Immature natural killer cell (primary cell): ENCODE measurements around the gene AMPD2. TPM values are rescaled to one million over a fixed set of nuclear protein-coding genes. Genes with fewer than 3 reads are reported as not detected.

Source experiments
- DNase-seq, 3 donors: peaks; one replicate each; pipeline ENCODE4 v3.0.0; 2022; ENCODE audit warnings: mixed read lengths in 1 of 3
- H3K27ac Mint-ChIP-seq, 6 donors: one replicate each; pipeline ENCODE4 v1.8.0; 2020; ENCODE audit warnings: mixed read lengths in 6 of 6, mild to moderate bottlenecking in 5 of 6, inconsistent platforms in 4 of 6, moderate library complexity in 3 of 6
- H3K27me3 Mint-ChIP-seq, 3 donors: one replicate each; pipeline ENCODE4 v1.8.0; 2020 to 2021; ENCODE audit warnings: low read depth in 3 of 3, mild to moderate bottlenecking in 3 of 3, mixed read lengths in 3 of 3, moderate library complexity in 3 of 3, inconsistent platforms in 1 of 3
- H3K36me3 Mint-ChIP-seq, 3 donors: one replicate each; pipeline ENCODE4 v1.8.0; 2020; ENCODE audit warnings: mixed read lengths in 3 of 3, inconsistent platforms in 2 of 3, mild to moderate bottlenecking in 2 of 3
- H3K4me1 Mint-ChIP-seq, 2 donors: one replicate each; pipeline ENCODE4 v1.8.0; 2020; ENCODE audit warnings: inconsistent platforms in 2 of 2, mild to moderate bottlenecking in 2 of 2, mixed read lengths in 2 of 2, moderate library complexity in 1 of 2
- H3K4me3 Mint-ChIP-seq, 5 donors: one replicate each; pipeline ENCODE4 v1.8.0; 2020; ENCODE audit warnings: mild to moderate bottlenecking in 5 of 5, mixed read lengths in 5 of 5, inconsistent platforms in 3 of 5, moderate library complexity in 3 of 5
- H3K9me3 Mint-ChIP-seq, 6 donors: one replicate each; pipeline ENCODE4 v1.8.0; 2020; ENCODE audit warnings: mild to moderate bottlenecking in 6 of 6, mixed read lengths in 6 of 6, inconsistent platforms in 4 of 6, moderate library complexity in 3 of 6
- polyA plus RNA-seq, 3 donors: library from polyadenylated mRNA; unstranded; fragments of 300-500 nt; fragmentation: Illumina TruSeq; gene quantifications; one replicate each; pipeline ENCODE4 v1.2.3, GENCODE V29; 2021

Gene AMPD2
- polyA plus RNA-seq: 10 to 100 TPM; 14.7 to 40.3 (median 28.3) TPM

DNA sequence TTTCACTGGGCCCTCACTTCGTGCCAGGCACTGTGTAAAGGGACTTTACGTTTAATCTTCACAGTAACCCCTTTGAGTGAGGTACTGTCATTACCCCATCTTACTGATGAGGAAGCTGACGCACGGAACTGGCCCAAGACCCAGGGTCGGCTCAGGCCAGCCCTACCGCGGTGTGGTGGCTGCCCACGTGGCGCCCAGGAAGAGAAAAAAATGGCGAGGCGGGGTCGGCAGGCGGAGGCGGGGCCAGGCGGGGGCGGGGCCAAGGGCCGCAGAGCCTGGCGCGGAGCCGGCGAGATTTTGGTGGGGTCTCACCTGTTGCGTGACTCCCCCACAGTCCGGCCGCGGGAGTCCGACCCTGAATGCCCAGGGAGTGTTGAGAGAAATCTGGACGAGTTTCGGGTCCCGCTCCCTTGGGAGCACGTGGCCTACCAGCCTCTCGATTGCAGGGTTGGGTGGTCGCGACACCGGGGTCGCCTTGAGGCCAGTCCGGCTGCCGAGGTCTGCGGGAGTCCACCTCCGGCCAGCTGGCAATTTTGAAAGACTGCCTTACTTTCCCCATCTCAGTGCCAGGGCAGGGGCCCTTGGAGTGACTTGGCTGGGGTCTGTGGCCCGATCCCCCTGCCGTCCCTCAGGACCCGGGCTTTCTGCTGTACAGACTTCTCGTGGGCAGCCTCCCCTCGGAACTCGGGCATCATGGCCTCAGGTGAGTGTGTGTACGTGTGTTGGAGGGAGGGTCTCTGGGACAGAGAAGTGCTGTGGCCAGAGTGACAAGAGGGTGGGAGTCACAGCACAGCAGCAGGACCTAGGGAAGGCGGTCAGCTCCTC is at the start of gene AMPD2, which contains the start of gene GNAT2:
AMPD2 (plus strand) TSS at position 262 of the 825 bp plus-strand sequence. CDS start 1,339 bp downstream, outside the sequence.
GNAT2 (minus strand) TSS at position 41 of the 825 bp plus-strand sequence. CDS start 6,746 bp downstream, outside the sequence.
- Mint-ChIP-seq H3K27ac (peak within 1 kb of the TSS; percentile 92 to 99 (median 96)), H3K9me3 (no peaks in the 10 kb centered on the region), H3K4me3 (peak within 1 kb of the TSS; percentile 92 to 99 (median 95)), H3K4me1 (peaks cover 47 to 48% of the 10 kb centered on the region in 2 donors), H3K36me3 (no peaks in the 10 kb centered on the region), H3K27me3 (peaks cover 17 to 20% (median 19%) of the 10 kb centered on the region in 3 donors)
- DNase-seq: peak; percentile 87 to 88 (median 87)

DNA sequence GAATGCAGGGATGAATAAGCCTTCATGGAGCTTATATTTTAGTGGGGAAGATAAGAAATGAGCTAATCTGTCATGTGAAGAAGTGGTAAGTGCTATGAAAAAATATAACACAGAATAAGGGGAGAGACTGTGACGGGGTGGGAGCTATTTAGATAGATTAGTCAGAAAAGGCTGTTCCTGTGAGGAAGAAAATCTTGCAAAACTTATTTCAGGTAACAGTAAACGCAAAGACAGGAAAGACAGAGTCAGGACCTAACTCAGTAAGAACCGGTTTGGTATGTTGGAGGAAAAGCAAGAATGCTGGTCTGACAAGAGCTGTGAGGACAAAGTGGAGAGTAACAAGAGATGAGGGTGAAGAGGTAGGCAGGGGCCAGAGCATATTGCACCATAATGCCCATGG is 49.2 kb upstream of the AMPD2 start:
- Mint-ChIP-seq H3K9me3 (no peaks in the 10 kb centered on the region), H3K27ac (no peak overlapping the region), H3K4me3 (no peak overlapping the region), H3K36me3 (peaks cover 0 to 5% (median 0%) of the 10 kb centered on the region in 3 donors), H3K4me1 (peaks cover 23 to 27% of the 10 kb centered on the region in 2 donors), H3K27me3 (peaks cover 2 to 4% (median 3%) of the 10 kb centered on the region in 3 donors)
- DNase-seq: no peak

DNA sequence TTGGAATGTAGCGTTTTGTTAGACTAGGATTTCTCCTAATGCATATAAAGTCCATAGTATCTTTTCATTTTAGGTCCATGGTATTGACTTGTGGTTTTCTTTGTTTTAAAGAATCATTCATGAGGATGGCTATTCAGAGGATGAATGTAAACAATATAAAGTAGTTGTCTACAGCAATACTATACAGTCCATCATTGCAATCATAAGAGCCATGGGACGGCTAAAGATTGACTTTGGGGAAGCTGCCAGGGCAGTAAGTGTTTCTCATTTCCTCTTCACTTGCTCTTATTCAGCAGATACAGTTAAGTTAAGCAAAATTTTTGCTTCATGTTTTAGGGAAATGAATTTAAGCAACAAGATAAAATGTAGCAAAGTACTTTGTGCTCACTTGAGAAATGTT is 45.9 kb upstream of the AMPD2 start:
- no peak for DNase-seq

DNA sequence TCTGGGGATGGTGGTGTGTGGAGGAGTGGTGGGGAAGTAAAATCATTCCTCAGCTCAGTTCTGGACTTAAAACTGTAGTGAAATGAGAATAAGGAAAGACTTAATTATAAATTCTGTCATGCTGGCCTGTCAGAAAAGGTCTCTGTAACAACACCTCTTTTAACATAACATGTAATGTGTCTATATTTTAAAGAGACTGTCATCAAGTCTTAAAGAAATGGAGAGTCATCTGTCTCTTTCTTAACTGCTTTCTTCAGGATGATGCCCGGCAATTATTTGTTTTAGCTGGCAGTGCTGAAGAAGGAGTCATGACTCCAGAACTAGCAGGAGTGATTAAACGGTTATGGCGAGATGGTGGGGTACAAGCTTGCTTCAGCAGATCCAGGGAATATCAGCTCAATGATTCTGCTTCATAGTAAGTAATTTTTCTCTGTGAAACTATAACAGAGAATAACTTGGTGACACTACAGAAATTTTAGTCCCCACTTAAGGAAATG is 40.6 kb upstream of the AMPD2 start:
- H3K4me3 Mint-ChIP-seq: no peak overlapping the region
- H3K27me3 Mint-ChIP-seq: peaks cover 0 to 3% (median 2%) of the 10 kb centered on the region in 3 donors
- no peak for DNase-seq
- no peaks in the 10 kb centered on the region for H3K9me3 Mint-ChIP-seq
- H3K36me3 Mint-ChIP-seq: peaks cover 10 to 29% (median 13%) of the 10 kb centered on the region in 3 donors
- H3K4me1 Mint-ChIP-seq: peaks cover 3 to 8% of the 10 kb centered on the region in 2 donors
- H3K27ac Mint-ChIP-seq: peak overlapping the region in 4 of 6 donors; percentile 25 to 57 (median 44)

More for the DNA sequence above, 45.9 kb upstream of the AMPD2 start:
- Mint-ChIP-seq H3K36me3 (peaks cover 4 to 5% (median 5%) of the 10 kb centered on the region in 3 donors), H3K9me3 (no peaks in the 10 kb centered on the region), H3K27ac (peak overlapping the region in 1 of 6 donors; percentile 17), H3K4me3 (no peak overlapping the region), H3K27me3 (peaks cover 2 to 4% (median 3%) of the 10 kb centered on the region in 3 donors), H3K4me1 (peaks cover 16 to 23% of the 10 kb centered on the region in 2 donors)

DNA sequence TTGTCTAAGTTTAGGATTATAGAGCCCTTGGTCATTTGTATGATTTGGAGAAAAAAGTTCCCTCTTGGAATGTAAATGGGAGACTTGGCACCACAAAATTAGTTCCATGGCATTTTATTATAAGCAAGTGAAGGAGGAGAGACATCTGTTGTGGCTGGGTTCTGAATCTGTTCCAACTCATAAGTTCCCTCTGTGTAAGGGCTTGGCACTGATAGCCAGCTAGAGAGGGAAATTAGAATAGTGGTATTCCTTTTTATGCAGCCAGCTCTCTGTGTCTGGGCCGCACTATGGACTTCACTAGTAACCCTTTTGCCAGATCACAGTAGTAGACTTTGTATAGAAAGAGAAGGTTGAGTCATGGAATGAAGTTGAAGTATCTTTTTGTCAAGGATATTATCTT is 40.1 kb upstream of the AMPD2 start:
- H3K27ac Mint-ChIP-seq: no peak overlapping the region
- H3K27me3 Mint-ChIP-seq: peaks cover 0 to 3% (median 2%) of the 10 kb centered on the region in 3 donors
- H3K9me3 Mint-ChIP-seq: no peaks in the 10 kb centered on the region
- peaks cover 3 to 11% of the 10 kb centered on the region in 2 donors for H3K4me1 Mint-ChIP-seq
- no peak overlapping the region for H3K4me3 Mint-ChIP-seq
- no peak for DNase-seq
- peaks cover 10 to 30% (median 14%) of the 10 kb centered on the region in 3 donors for H3K36me3 Mint-ChIP-seq

DNA sequence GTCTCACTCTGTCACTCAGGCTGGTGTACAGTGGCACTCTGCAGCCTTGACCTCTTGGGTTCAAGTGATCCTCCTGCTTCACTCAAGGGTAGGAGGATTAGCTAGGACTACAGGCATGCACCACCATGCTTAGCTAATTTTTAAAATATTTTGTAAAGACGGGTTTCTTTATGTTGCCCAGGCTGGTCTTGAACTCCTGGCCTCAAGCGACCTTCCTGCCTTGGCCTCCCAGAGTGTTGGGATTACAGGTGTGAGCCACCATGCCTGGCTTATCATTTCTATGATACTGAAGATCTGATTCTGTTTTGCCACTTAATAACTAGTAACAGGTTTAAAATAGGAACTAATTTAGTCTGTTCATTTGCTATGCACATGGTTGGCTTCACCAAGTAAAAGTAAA is 37.6 kb upstream of the AMPD2 start:
- Mint-ChIP-seq H3K9me3 (no peaks in the 10 kb centered on the region), H3K36me3 (peaks cover 13 to 49% (median 18%) of the 10 kb centered on the region in 3 donors), H3K27me3 (peaks cover 0 to 3% (median 0%) of the 10 kb centered on the region in 3 donors), H3K27ac (peak overlapping the region in 1 of 6 donors; percentile 25), H3K4me3 (no peak overlapping the region), H3K4me1 (peaks cover 2 to 17% of the 10 kb centered on the region in 2 donors)
- DNase-seq: no peak

DNA sequence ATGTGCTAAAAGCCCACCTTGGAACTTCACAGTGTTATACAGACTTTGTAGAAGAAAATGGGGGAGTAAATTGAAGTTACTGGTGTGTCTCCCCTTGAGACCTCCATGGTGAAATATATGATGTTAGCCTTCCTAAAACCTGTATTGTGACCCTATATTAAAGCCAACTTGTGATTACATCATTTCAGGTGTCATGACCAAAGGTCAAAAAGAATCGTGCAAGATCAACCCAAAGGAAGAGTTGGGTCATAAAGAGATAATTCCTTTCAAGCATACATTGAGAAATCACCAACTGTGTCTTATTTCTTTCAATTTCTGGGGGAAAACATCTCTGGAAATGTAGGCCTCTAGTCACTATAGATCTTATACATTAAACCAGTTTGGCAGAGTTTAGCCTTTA is 34.9 kb upstream of the AMPD2 start:
- no peak for DNase-seq
- peaks cover 15 to 61% (median 19%) of the 10 kb centered on the region in 3 donors for H3K36me3 Mint-ChIP-seq
- peaks cover 0 to 8% of the 10 kb centered on the region in 2 donors for H3K4me1 Mint-ChIP-seq
- H3K4me3 Mint-ChIP-seq: no peak overlapping the region
- no peaks in the 10 kb centered on the region for H3K9me3 Mint-ChIP-seq
- peaks cover 0 to 6% (median 2%) of the 10 kb centered on the region in 3 donors for H3K27me3 Mint-ChIP-seq
- H3K27ac Mint-ChIP-seq: peak overlapping the region in 1 of 6 donors; percentile 28

DNA sequence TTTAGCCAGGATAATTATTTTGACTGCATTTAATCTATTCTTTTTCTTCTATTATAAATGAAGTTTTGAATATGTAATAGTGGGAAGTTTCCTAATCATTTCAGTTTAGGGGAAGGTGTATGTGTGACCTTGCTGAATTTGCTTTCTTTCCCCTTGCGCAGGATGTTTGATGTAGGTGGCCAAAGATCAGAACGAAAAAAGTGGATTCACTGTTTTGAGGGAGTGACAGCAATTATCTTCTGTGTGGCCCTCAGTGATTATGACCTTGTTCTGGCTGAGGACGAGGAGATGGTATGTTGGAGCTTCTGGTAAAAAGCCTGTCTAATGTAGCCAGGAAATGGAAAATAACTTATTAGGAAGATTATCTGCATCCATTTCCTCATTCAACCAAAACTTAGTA is 33.6 kb upstream of the AMPD2 start:
- H3K36me3 Mint-ChIP-seq: peaks cover 15 to 59% (median 19%) of the 10 kb centered on the region in 3 donors
- H3K27ac Mint-ChIP-seq: no peak overlapping the region
- peaks cover 0 to 8% of the 10 kb centered on the region in 2 donors for H3K4me1 Mint-ChIP-seq
- no peak overlapping the region for H3K4me3 Mint-ChIP-seq
- DNase-seq: no peak
- H3K27me3 Mint-ChIP-seq: peaks cover 0 to 6% (median 2%) of the 10 kb centered on the region in 3 donors
- no peaks in the 10 kb centered on the region for H3K9me3 Mint-ChIP-seq

DNA sequence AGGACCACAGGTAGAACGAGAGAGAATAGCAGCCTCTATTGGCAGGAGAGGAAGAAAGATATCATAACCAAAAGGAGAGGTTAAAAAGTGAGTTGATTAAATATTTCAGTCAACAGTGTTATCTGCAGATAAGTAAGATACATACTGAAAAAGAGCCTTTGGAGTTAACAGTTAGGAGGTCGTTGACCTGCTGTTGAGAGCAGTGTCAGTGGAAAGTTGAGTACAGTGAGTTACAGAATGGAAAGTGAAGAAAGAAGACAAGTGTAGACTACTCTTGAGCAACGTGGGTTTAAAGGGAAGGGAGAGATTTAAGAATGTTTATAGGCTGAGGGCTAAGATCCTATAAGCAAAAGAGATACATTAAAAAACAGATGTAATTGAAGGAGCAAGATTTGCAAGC is 30.5 kb upstream of the AMPD2 start:
- no peak for DNase-seq
- peaks cover 15 to 63% (median 15%) of the 10 kb centered on the region in 3 donors for H3K36me3 Mint-ChIP-seq
- H3K4me3 Mint-ChIP-seq: no peak overlapping the region
- peak overlapping the region in 5 of 6 donors; percentile 2 to 67 (median 27) for H3K27ac Mint-ChIP-seq
- H3K9me3 Mint-ChIP-seq: no peaks in the 10 kb centered on the region
- peaks cover 0 to 3% (median 2%) of the 10 kb centered on the region in 3 donors for H3K27me3 Mint-ChIP-seq
- H3K4me1 Mint-ChIP-seq: peaks cover 0 to 8% of the 10 kb centered on the region in 2 donors

DNA sequence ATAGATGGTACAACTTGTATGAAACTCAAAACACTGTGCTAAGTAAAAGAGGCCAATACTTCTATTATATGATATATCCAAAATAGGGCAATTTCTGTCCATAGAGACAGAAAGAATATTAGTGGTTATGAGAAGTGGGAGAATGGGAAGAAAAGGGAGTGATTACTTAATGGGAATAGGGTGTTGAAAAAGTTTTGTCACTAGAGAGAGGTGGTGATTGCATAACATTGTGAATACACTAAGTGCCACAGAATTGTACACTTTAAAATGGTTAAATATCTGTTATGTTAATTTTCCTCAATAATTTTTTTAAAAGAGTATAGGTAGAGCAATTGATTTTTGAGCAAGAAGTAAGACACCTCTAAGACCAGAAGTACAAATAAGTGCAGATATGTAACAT is 30.0 kb upstream of the AMPD2 start:
- Mint-ChIP-seq H3K36me3 (peaks cover 11 to 63% (median 18%) of the 10 kb centered on the region in 3 donors), H3K27ac (peak overlapping the region in 5 of 6 donors; percentile 26 to 69 (median 52)), H3K27me3 (peaks cover 0 to 3% (median 2%) of the 10 kb centered on the region in 3 donors), H3K4me1 (peaks cover 0 to 4% of the 10 kb centered on the region in 2 donors), H3K4me3 (no peak overlapping the region), H3K9me3 (no peaks in the 10 kb centered on the region)
- no peak for DNase-seq

DNA sequence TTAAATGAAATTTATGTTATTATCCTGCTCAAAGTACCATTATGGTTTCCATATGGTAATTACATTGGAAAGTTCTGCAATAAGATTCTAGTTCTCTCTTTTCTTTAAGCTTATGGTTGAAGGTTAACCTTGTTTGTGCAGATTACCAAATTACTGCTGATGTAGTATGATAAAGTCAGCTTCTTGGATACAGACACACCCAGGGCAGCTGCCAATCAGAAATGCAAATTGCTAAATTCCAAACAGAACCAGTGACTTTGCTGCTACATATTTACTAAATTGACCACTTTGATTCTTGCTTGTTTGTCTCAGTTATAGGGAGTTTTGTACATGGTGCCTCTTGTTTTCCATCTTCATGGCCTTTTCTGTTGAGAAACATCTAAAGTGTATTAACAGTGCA is 26.7 kb upstream of the AMPD2 start:
- peak overlapping the region in 1 of 6 donors; percentile 17 for H3K27ac Mint-ChIP-seq
- peaks cover 0 to 2% (median 2%) of the 10 kb centered on the region in 3 donors for H3K27me3 Mint-ChIP-seq
- H3K9me3 Mint-ChIP-seq: no peaks in the 10 kb centered on the region
- peaks cover 8 to 46% (median 15%) of the 10 kb centered on the region in 3 donors for H3K36me3 Mint-ChIP-seq
- H3K4me3 Mint-ChIP-seq: no peak overlapping the region
- no peaks in the 10 kb centered on the region for H3K4me1 Mint-ChIP-seq
- no peak for DNase-seq

DNA sequence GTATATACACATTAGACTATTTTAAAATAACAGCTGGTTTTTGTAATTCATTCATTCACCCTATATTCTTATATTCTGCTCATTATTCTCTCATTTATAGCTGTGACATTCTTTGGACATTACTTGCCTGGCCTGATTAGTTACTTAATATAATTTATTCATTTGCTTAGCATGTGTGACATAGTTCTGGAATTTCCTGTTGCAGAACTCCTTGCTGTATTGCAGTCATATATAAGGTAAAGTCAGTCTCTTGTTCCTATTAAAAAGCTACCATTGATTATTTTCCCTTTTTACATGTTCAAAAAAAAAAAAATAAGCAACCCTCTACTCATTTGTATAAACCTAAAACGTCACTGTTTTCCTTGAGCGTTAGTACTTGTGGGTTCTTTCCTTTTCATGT is 24.1 kb upstream of the AMPD2 start:
- no peaks in the 10 kb centered on the region for H3K4me1 Mint-ChIP-seq
- DNase-seq: no peak
- H3K4me3 Mint-ChIP-seq: no peak overlapping the region
- H3K27me3 Mint-ChIP-seq: no peaks in the 10 kb centered on the region
- peaks cover 8 to 31% (median 15%) of the 10 kb centered on the region in 3 donors for H3K36me3 Mint-ChIP-seq
- H3K27ac Mint-ChIP-seq: no peak overlapping the region
- no peaks in the 10 kb centered on the region for H3K9me3 Mint-ChIP-seq

DNA sequence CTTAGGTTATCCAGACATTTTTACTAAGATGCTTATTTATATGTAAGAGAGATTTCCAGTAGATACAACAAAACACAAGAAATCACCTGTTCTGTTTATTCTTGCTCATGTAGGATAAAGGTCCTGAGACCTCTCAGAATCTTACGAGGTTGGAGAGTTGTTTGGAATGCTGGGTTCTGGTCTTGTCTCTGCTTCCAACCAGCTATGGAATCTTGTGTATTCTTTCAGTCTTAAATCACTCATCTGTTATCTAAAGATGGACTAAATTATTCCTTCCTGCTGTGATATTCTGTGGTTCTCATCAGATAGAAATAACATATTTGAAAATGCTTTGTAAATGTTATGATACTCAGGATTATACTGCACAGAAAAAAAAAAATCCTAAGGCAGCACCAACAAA is 21.5 kb upstream of the AMPD2 start:
- no peak for DNase-seq
- Mint-ChIP-seq H3K36me3 (peaks cover 8 to 18% (median 15%) of the 10 kb centered on the region in 3 donors), H3K27me3 (no peaks in the 10 kb centered on the region), H3K4me1 (no peaks in the 10 kb centered on the region), H3K4me3 (no peak overlapping the region), H3K27ac (no peak overlapping the region), H3K9me3 (no peaks in the 10 kb centered on the region)

DNA sequence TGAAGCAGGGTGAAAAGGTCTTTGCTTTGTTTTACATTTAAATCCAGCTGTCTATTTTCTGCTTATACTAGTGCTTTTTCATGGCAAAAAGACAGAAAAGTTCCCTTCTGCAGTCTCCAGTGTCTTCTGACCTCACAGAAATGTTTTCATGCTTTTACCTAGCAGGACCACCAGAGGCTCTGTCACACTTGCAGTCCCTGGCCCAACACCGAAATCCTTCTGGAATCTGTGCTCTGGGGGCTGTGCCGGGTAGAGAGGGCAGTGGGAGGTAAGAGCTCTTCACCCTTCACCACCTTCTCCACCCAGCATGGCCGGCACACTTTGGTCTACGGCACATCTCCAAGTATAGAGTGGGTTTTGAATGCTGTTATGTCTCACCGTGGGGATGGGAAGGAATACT is 21.0 kb upstream of the AMPD2 start:
- Mint-ChIP-seq H3K4me1 (no peaks in the 10 kb centered on the region), H3K4me3 (no peak overlapping the region)
- no peak for DNase-seq

More for the DNA sequence above, 21.0 kb upstream of the AMPD2 start:
- no peaks in the 10 kb centered on the region for H3K9me3 Mint-ChIP-seq
- H3K27me3 Mint-ChIP-seq: no peaks in the 10 kb centered on the region
- H3K36me3 Mint-ChIP-seq: peaks cover 8 to 17% (median 15%) of the 10 kb centered on the region in 3 donors
- peak overlapping the region in 1 of 6 donors; percentile 40 for H3K27ac Mint-ChIP-seq
